GM12873 (cell line): Measurements from ENCODE around the gene NR4A2.

Experiments
- CTCF ChIP-seq: IDR thresholded peaks from 2 replicates; pipeline ENCODE4 v1.5.1; 2012; ENCODE audit warnings: low read depth, mild to moderate bottlenecking, moderate library complexity, low read length, control low read depth; ENCODE audit not compliant: insufficient read depth; ENCODE audit errors: missing control alignments

The NR4A2 gene

GRCh38 chr2:156352911-156353310 is 20.4 kb upstream of the NR4A2 start:
- no peak for TF ChIP-seq CTCF

DNA sequence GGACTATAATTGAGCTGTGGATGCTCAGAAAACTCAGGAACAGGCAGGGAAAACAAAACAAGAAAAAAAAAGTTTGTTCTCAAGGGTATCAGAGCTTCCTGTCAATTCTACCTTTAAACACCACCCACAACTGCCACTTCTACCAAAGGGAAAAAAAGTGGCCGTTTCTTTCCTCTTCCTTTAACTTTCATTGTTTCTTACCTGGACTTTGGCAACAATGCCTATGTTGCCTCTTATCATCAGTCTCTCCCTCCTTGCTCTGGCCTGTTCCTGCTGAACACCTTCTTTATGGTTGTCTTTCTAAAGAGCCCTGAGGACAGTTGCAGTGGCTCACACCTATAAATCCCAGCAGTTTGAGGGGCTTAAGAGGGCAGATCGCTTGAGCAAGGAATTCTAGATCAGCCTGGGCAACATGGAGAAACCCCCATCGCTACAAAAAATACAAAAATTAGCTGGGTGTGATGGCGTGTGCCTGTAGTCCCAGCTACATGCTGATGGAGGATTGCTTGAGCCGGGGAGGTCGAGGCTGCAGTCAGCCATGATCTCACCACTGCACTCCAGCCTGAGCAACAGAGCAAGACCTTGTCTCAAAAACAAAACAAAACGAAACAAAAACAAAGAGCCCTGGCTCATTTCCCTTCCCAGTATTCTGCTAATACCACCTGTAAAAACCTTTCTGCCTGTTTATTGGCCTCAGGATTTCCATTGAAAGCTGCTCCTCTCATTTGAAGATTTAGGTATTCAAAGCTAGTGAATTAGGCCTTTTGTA is 18.0 kb upstream of the NR4A2 start:
- TF ChIP-seq CTCF = no peak

- no peak for TF ChIP-seq CTCF
Measured at GRCh38 chr2:156349605-156350004, 17.1 kb upstream of the NR4A2 start.

DNA sequence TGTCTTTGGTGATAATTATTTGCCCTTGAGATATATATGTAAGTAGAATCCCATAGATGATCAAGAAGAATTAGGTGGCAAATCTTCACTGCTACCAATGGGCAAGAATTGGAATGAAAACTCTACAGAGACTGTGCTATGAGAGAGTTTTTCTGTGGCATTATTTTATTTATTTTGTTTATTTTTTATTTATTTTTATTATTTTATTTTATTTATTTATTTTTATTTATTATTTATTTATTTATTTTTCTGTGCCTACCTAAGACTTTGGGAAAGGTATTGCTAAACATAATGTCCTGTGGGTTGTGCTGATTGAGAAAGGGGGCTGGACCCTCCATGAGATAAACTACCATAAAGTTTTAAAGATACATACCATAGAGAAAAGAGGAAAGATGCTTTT is 16.6 kb upstream of the NR4A2 start:
- no peak for TF ChIP-seq CTCF

GRCh38 chr2:156347431-156347830 is 14.9 kb upstream of the NR4A2 start:
- TF ChIP-seq CTCF = no peak

GRCh38 chr2:156346731-156347130 is 14.2 kb upstream of the NR4A2 start:
- no peak for TF ChIP-seq CTCF

GRCh38 chr2:156345582-156345981 is 13.1 kb upstream of the NR4A2 start:
- no peak for TF ChIP-seq CTCF

- no peak for TF ChIP-seq CTCF
Measured at GRCh38 chr2:156343940-156344301, 11.4 kb upstream of the NR4A2 start.
